Endothelial cell of umbilical vein (primary cell): ENCODE measurements around the gene TK1. TPM values are rescaled to one million over a fixed set of nuclear protein-coding genes. Genes with fewer than 3 reads are reported as not detected.

Experiments
- BruUV-seq: library from RNA; stranded (reverse); fragments of 400-500 nt; replicated peaks from 2 replicates; lab custom pipeline; 2021; lab: Mats Ljungman, UMichigan
- CTCF ChIA-PET: fragments of 300-600, 350-600 bp; sonication (Branson Sonifier 250); formaldehyde crosslinking; loops from one replicate; lab custom pipeline; 2021; ENCODE audit warnings: antibody characterized with exemption, inconsistent platforms; lab: Charles Lee
- POLR2A ChIA-PET: fragments of 300-600, 350-600 bp; sonication (Branson Sonifier 250); formaldehyde crosslinking; loops from one replicate; lab custom pipeline; 2021; ENCODE audit warnings: antibody characterized with exemption, inconsistent platforms; lab: Charles Lee
- DNase-seq: peaks from one replicate; pipeline ENCODE4 v3.0.0-alpha.2; 2011; ENCODE audit warnings: low read depth, low spot score
- FAIRE-seq: peaks from 2 replicates; lab custom pipeline; 2011; peaks lifted over from hg19 to GRCh38; lab: Jason Lieb, UNC
- H2AFZ ChIP-seq: 2 replicates; pipeline ENCODE4 v1.6.0; 2012; ENCODE audit warnings: low read depth, low read length, control low read depth, inconsistent platforms
- H3K27ac ChIP-seq: 2 replicates; pipeline ENCODE4 v1.5.1; 2011; ENCODE audit warnings: low read depth, mild to moderate bottlenecking, control low read depth, low read length, moderate library complexity; ENCODE audit not compliant: insufficient read depth
- H3K27me3 ChIP-seq, 2 experiments: 2 replicates each; pipeline versions ENCODE4 v1.6.0 to v1.6.1; 2011; ENCODE audit warnings: low read length in 2 of 2, mixed read lengths in 1 of 2; ENCODE audit not compliant: control insufficient read depth in 2 of 2, insufficient read depth in 2 of 2
- H3K36me3 ChIP-seq, 2 experiments: 2 replicates in 1 of 2; 3 replicates in 1 of 2; pipeline ENCODE4 v1.5.1; 2011; ENCODE audit warnings: low read length in 2 of 2, mild to moderate bottlenecking in 1 of 2, moderate library complexity in 1 of 2; ENCODE audit not compliant: control insufficient read depth in 2 of 2, insufficient read depth in 2 of 2; ENCODE audit errors: extremely low read depth in 1 of 2
- H3K4me1 ChIP-seq: 3 replicates; pipeline ENCODE4 v1.5.1; 2011; ENCODE audit warnings: mild to moderate bottlenecking, low read length; ENCODE audit not compliant: control insufficient read depth, insufficient read depth; ENCODE audit errors: extremely low read depth
- H3K4me2 ChIP-seq: 2 replicates; pipeline ENCODE4 v1.6.1; 2011; ENCODE audit warnings: low read length, control low read depth, mixed read lengths; ENCODE audit not compliant: insufficient read depth
- H3K4me3 ChIP-seq, 3 experiments: fragments of 200-600 bp in 1 of 3; sonication (generic), shearing (Covaris generic) in 1 of 3; replicated peaks in 1 of 3; 2 replicates each; pipeline ENCODE4 v1.5.1; 2011 to 2016; ENCODE audit warnings: control low read depth in 3 of 3, low read length in 3 of 3, mild to moderate bottlenecking in 2 of 3, inconsistent platforms in 1 of 3, low read depth in 1 of 3, moderate library complexity in 1 of 3; ENCODE audit not compliant: insufficient read depth in 1 of 3
- H3K79me2 ChIP-seq: 2 replicates; pipeline ENCODE4 v1.6.0; 2012; ENCODE audit warnings: low read length, inconsistent platforms; ENCODE audit not compliant: control insufficient read depth, insufficient read depth
- H3K9ac ChIP-seq: replicated peaks from 2 replicates; pipeline ENCODE3; 2011; ENCODE audit warnings: low read length, control low read depth; ENCODE audit not compliant: insufficient read depth; ENCODE audit errors: extremely low read depth
- H3K9me1 ChIP-seq: replicated peaks from 3 replicates; pipeline ENCODE4 v1.6.0; 2011; ENCODE audit warnings: mild to moderate bottlenecking, low read length; ENCODE audit not compliant: control insufficient read depth, insufficient read depth; ENCODE audit errors: extremely low read depth
- H3K9me3 ChIP-seq: replicated peaks from 2 replicates; pipeline ENCODE4 v1.5.1; 2012; ENCODE audit warnings: low read length, inconsistent platforms; ENCODE audit not compliant: control insufficient read depth, insufficient read depth
- H4K20me1 ChIP-seq: replicated peaks from 2 replicates; pipeline ENCODE3; 2011; ENCODE audit warnings: mild to moderate bottlenecking, low read length; ENCODE audit not compliant: control insufficient read depth, insufficient read depth; ENCODE audit errors: extremely low read depth
- FOS ChIP-seq: IDR thresholded peaks from 2 replicates; pipeline ENCODE4 v1.6.1; 2011; ENCODE audit warnings: mild to moderate bottlenecking, low read length, moderate library complexity, borderline replicate concordance; ENCODE audit not compliant: insufficient read depth
- GATA2 ChIP-seq: IDR thresholded peaks from 2 replicates; pipeline ENCODE4 v1.7.0; 2011; ENCODE audit warnings: low read depth, mild to moderate bottlenecking, moderate library complexity, mixed read lengths, low read length; ENCODE audit not compliant: insufficient read length, insufficient read depth
- JUN ChIP-seq: IDR thresholded peaks from 2 replicates; pipeline ENCODE4 v1.6.1; 2011; ENCODE audit warnings: borderline replicate concordance, low read depth; ENCODE audit not compliant: insufficient read length, insufficient read depth
- MAX ChIP-seq: IDR thresholded peaks from 2 replicates; pipeline ENCODE4 v1.6.1; 2011; ENCODE audit not compliant: insufficient read depth, insufficient read length
- POLR2A ChIP-seq: IDR thresholded peaks from 2 replicates; pipeline ENCODE4 v1.6.1; 2012; ENCODE audit warnings: low read depth, mild to moderate bottlenecking, control low read depth, low read length
- dilution Hi-C: fragments of 300-500 bp; cut with MboI; formaldehyde crosslinking; loops from one replicate; pipeline ENCODE4 v1.15.0; 2019; ENCODE audit warnings: low sequenced_read_pairs; ENCODE audit not compliant: extremely low pct_ligation_motif_present
- intact Hi-C: fragments of 100-400 bp; cut with micrococcal nuclease; formaldehyde crosslinking; loops from one replicate; pipeline ENCODE4 v1.10.0; 2022
- polyA plus RNA-seq, 4 experiments: library from polyadenylated mRNA; depleted of rRNA in 3 of 4; stranded (reverse) in 3 of 4; unstranded in 1 of 4; fragments of >200 nt; gene quantifications; 2 replicates each; pipeline versions ENCODE4 v1.2.1 to v1.2.3, GENCODE V29; 2011 to 2012; ENCODE audit warnings: missing spikeins in 1 of 4
- total RNA-seq: library from RNA; stranded (reverse); gene quantifications from 2 replicates; pipeline ENCODE4 v1.2.3, GENCODE V29; 2021

TK1 gene
- total and polyA plus RNA-seq, 2 donors (not counting 3 experiments of a cell fraction or from before 2014, with no cell fraction given), result 111 to 159 TPM

- POLR2A ChIA-PET, result no interaction called here
- no TSS peak for BruUV-seq
- H2AFZ ChIP-seq, result no peak overlapping the region
- H3K27ac ChIP-seq, result no peak overlapping the region
- H3K9ac ChIP-seq, result no peak overlapping the region
- H3K36me3 ChIP-seq, result no peaks in the 10 kb centered on the region
- no peaks in the 10 kb centered on the region for H3K79me2 ChIP-seq
- dilution Hi-C loops, result no loop called here
- no peak for TF ChIP-seq GATA2
- TF ChIP-seq POLR2A, result no peak
- TF ChIP-seq JUN, result no peak
- TF ChIP-seq FOS, result no peak
- TF ChIP-seq MAX, result no peak
- CTCF ChIA-PET, result interaction anchor here (2.7 kb wide), 1 partner anchor 12 kb away, joined by 9 read pairs; no protein-coding TSS in a partner anchor
- no peak overlapping the region for H3K4me3 ChIP-seq
- H3K9me1 ChIP-seq, result no peaks in the 10 kb centered on the region
- H3K9me3 ChIP-seq, result no peaks in the 10 kb centered on the region
- H3K4me1 ChIP-seq, result peaks cover 2% of the 10 kb centered on the region
- no peak overlapping the region for H3K4me2 ChIP-seq
- no peak for DNase-seq
- intact Hi-C loops, result loop anchor here (5.0 kb wide), 1 partner anchor 33 kb away; the partner anchor contains the start of gene TMC8
- FAIRE-seq, result no peak
- no peaks in the 10 kb centered on the region for H3K27me3 ChIP-seq
- no peaks in the 10 kb centered on the region for H4K20me1 ChIP-seq
Measured at GRCh38 chr17:78164748-78165607, 21.9 kb downstream of the TK1 start.
